ENCODE measurements around the gene FAM20A. TPM values are rescaled to one million over a fixed set of nuclear protein-coding genes. Genes with fewer than 3 reads are reported as not detected.
A peak's percentile ranks its signal among the peaks of the same experiment; 100 is the strongest.
"Not testable (repeated sequence)": the region's sequence is repeated elsewhere in the genome, so short reads cannot be mapped to it uniquely, and the experiment has no call there.

Gene FAM20A
- polyA plus RNA-seq, 4 donors = 4.4 to 30.3 TPM; not detected in 2

- Histone ChIP-seq H3K4me1 (ENCODE audit: control insufficient read depth in 3 of 3, insufficient read depth in 2 of 3, low read depth in 1 of 3, low read length in 2 of 3) (no peaks in the 10 kb centered on the region), H3K36me3 (ENCODE audit: control insufficient read depth in 3 of 3, insufficient read depth in 2 of 3, low read depth in 1 of 3, low read length in 3 of 3) (peaks cover 0 to 2% (median 0%) of the 10 kb centered on the region in 3 donors), H3K27me3 (ENCODE audit: control insufficient read depth in 3 of 3, insufficient read depth in 3 of 3, low read length in 3 of 3) (peaks cover 0 to 11% (median 0%) of the 10 kb centered on the region in 3 donors), H3K27ac (ENCODE audit: low read depth in 1 of 3, low read length in 2 of 3) (no peak overlapping the region), H3K4me3 (ENCODE audit: low read depth in 1 of 3, low read length in 3 of 3) (no peak overlapping the region), H3K9me3 (ENCODE audit: control insufficient read depth in 2 of 2, insufficient read depth in 1 of 2, low read depth in 1 of 2, low read length in 1 of 2) (peaks cover 0 to 7% of the 10 kb centered on the region in 2 donors)
- FAIRE-seq (no peak), DNase-seq (no peak)
- WGBS, 3 donors = 33 to 66% (median 38%) methylated on average over 1 of the region's 1 CpG
These were observed 12.8 kb downstream of the FAM20A start for GRCh38 chr17:68588362-68588761.

- H3K9me3 ChIP-seq (ENCODE audit: control insufficient read depth in 2 of 2, insufficient read depth in 1 of 2, low read depth in 1 of 2, low read length in 1 of 2) = peaks cover 0 to 7% of the 10 kb centered on the region in 2 donors
- no peak for FAIRE-seq
- no peak for DNase-seq
- no peak overlapping the region for H3K4me3 ChIP-seq (ENCODE audit: low read depth in 1 of 3, low read length in 3 of 3)
- peaks cover 0 to 6% (median 0%) of the 10 kb centered on the region in 3 donors for H3K27me3 ChIP-seq (ENCODE audit: control insufficient read depth in 3 of 3, insufficient read depth in 3 of 3, low read length in 3 of 3)
- WGBS, 3 donors = 79 to 88% (median 82%) methylated on average over 2 of the region's 2 CpGs
- H3K36me3 ChIP-seq (ENCODE audit: control insufficient read depth in 3 of 3, insufficient read depth in 2 of 3, low read depth in 1 of 3, low read length in 3 of 3) = peaks cover 0 to 2% (median 0%) of the 10 kb centered on the region in 3 donors
- H3K27ac ChIP-seq (ENCODE audit: low read depth in 1 of 3, low read length in 2 of 3) = no peak overlapping the region
- H3K4me1 ChIP-seq (ENCODE audit: control insufficient read depth in 3 of 3, insufficient read depth in 2 of 3, low read depth in 1 of 3, low read length in 2 of 3) = no peaks in the 10 kb centered on the region
These were observed 13.3 kb downstream of the FAM20A start for GRCh38 chr17:68587847-68588246.

GRCh38 chr17:68587026-68587425 lies 14.1 kb downstream of the FAM20A start:
- H3K4me3 ChIP-seq (ENCODE audit: low read depth in 1 of 3, low read length in 3 of 3) = no peak overlapping the region
- peaks cover 0 to 5% (median 0%) of the 10 kb centered on the region in 3 donors for H3K27me3 ChIP-seq (ENCODE audit: control insufficient read depth in 3 of 3, insufficient read depth in 3 of 3, low read length in 3 of 3)
- 95 to 96% (median 95%) methylated on average over 5 of the region's 5 CpGs for WGBS, 3 donors
- DNase-seq (no peak), FAIRE-seq (no peak)
- peaks cover 0 to 7% of the 10 kb centered on the region in 2 donors for H3K9me3 ChIP-seq (ENCODE audit: control insufficient read depth in 2 of 2, insufficient read depth in 1 of 2, low read depth in 1 of 2, low read length in 1 of 2)
- peaks cover 0 to 2% (median 0%) of the 10 kb centered on the region in 3 donors for H3K36me3 ChIP-seq (ENCODE audit: control insufficient read depth in 3 of 3, insufficient read depth in 2 of 3, low read depth in 1 of 3, low read length in 3 of 3)
- H3K4me1 ChIP-seq (ENCODE audit: control insufficient read depth in 3 of 3, insufficient read depth in 2 of 3, low read depth in 1 of 3, low read length in 2 of 3) = no peaks in the 10 kb centered on the region
- no peak overlapping the region for H3K27ac ChIP-seq (ENCODE audit: low read depth in 1 of 3, low read length in 2 of 3)

DNA sequence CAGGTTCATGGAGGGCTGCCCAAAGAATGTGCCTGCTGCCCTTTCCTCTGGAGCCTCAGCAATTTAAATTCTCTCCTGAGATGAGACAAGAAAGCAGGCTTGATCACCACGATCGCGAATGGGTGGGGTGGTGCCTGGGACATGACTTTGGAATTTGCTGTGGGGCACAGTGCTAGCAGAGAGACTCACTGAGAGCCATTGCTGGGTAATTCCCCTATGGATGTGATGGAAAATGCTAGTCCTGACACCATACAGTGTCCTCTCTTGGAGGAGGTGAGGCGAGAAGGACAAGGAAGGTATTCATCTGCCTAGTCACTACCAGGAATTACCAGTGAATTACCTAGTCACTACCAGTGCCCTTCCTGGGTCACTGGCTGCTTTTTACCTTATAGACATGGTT lies 15.5 kb downstream of the FAM20A start:
- Histone ChIP-seq H3K4me3 (ENCODE audit: low read depth in 1 of 3, low read length in 3 of 3) (no peak overlapping the region), H3K9me3 (ENCODE audit: control insufficient read depth in 2 of 2, insufficient read depth in 1 of 2, low read depth in 1 of 2, low read length in 1 of 2) (peaks cover 0 to 7% of the 10 kb centered on the region in 2 donors), H3K4me1 (ENCODE audit: control insufficient read depth in 3 of 3, insufficient read depth in 2 of 3, low read depth in 1 of 3, low read length in 2 of 3) (no peaks in the 10 kb centered on the region), H3K27me3 (ENCODE audit: control insufficient read depth in 3 of 3, insufficient read depth in 3 of 3, low read length in 3 of 3) (peaks cover 0 to 2% (median 0%) of the 10 kb centered on the region in 3 donors), H3K36me3 (ENCODE audit: control insufficient read depth in 3 of 3, insufficient read depth in 2 of 3, low read depth in 1 of 3, low read length in 3 of 3) (peaks cover 0 to 2% (median 0%) of the 10 kb centered on the region in 3 donors), H3K27ac (ENCODE audit: low read depth in 1 of 3, low read length in 2 of 3) (no peak overlapping the region)
- FAIRE-seq (no peak), DNase-seq (no peak)
- WGBS, 3 donors = 74 to 83% (median 74%) methylated on average over 4 of the region's 4 CpGs

DNA sequence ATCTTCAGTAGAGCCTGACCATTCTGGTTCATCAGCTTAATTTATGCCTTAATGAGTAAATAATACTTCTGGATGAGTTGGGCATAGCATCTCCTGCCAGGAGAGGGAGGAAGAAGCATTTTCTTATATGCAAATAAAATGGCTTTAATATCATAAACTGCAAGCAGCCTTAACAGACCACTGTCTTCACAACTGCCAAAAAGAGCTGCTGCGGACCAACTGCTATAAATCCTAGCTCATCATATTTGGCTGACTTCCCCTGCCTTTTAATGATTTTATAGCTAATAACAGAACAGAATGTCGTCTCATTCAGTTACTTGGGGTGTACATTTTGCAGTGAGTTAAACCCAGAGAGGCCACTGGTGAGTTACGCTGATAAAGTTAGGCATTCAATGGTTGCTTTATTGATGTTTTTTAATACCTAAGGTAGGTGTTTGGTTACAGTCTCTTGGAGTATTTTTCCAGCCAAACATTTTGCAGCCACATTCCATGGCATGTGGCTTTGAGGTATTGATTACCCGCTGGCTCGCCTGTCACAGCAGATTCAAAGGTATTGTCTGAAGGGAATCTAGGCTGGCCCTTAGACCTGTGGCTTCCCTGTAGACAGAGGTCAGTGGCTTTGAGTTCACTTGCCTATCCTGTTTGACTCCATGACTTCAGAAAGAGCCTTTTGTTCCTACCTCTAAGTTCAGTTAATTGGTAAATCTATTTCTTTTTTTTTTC lies 16.4 kb downstream of the FAM20A start:
- Histone ChIP-seq H3K9me3 (ENCODE audit: control insufficient read depth in 2 of 2, insufficient read depth in 1 of 2, low read depth in 1 of 2, low read length in 1 of 2) (peaks cover 0 to 7% of the 10 kb centered on the region in 2 donors), H3K27ac (ENCODE audit: low read depth in 1 of 3, low read length in 2 of 3) (no peak overlapping the region), H3K36me3 (ENCODE audit: control insufficient read depth in 3 of 3, insufficient read depth in 2 of 3, low read depth in 1 of 3, low read length in 3 of 3) (peaks cover 0 to 2% (median 0%) of the 10 kb centered on the region in 3 donors), H3K27me3 (ENCODE audit: control insufficient read depth in 3 of 3, insufficient read depth in 3 of 3, low read length in 3 of 3) (peaks cover 0 to 2% (median 0%) of the 10 kb centered on the region in 3 donors), H3K4me1 (ENCODE audit: control insufficient read depth in 3 of 3, insufficient read depth in 2 of 3, low read depth in 1 of 3, low read length in 2 of 3) (no peaks in the 10 kb centered on the region), H3K4me3 (ENCODE audit: low read depth in 1 of 3, low read length in 3 of 3) (no peak overlapping the region)
- WGBS, 3 donors = 53 to 63% (median 60%) methylated on average over 5 of the region's 5 CpGs
- DNase-seq (no peak), FAIRE-seq (no peak)

DNA sequence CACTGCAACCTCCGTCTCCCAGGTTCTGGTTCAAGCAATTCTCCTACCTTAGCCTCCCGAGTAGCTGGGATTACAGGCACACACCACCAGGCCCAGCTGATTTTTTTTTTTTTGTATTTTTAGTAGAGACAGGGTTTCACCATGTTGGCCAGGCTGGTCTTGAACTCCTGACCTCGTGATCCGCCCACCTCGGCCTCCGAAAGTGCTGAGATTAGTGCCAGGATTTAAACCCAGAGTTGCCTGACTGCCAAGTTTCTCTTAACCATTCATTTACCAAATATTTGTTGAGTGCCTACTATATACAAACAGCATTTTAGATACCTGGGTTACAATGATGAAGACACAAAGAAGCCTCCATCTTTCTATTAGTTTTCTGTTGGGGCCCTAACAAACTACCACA lies 18.3 kb downstream of the FAM20A start:
- H3K4me1 ChIP-seq (ENCODE audit: control insufficient read depth in 3 of 3, insufficient read depth in 2 of 3, low read depth in 1 of 3, low read length in 2 of 3); H3K4me3 ChIP-seq (ENCODE audit: low read depth in 1 of 3, low read length in 3 of 3); H3K9me3 ChIP-seq (ENCODE audit: control insufficient read depth in 2 of 2, insufficient read depth in 1 of 2, low read depth in 1 of 2, low read length in 1 of 2); FAIRE-seq; DNase-seq; H3K27me3 ChIP-seq (ENCODE audit: control insufficient read depth in 3 of 3, insufficient read depth in 3 of 3, low read length in 3 of 3); H3K27ac ChIP-seq (ENCODE audit: low read depth in 1 of 3, low read length in 2 of 3); H3K36me3 ChIP-seq (ENCODE audit: control insufficient read depth in 3 of 3, insufficient read depth in 2 of 3, low read depth in 1 of 3, low read length in 3 of 3): not testable (repeated sequence)
- 50 to 64% (median 58%) methylated on average over 6 of the region's 6 CpGs for WGBS, 3 donors

DNA sequence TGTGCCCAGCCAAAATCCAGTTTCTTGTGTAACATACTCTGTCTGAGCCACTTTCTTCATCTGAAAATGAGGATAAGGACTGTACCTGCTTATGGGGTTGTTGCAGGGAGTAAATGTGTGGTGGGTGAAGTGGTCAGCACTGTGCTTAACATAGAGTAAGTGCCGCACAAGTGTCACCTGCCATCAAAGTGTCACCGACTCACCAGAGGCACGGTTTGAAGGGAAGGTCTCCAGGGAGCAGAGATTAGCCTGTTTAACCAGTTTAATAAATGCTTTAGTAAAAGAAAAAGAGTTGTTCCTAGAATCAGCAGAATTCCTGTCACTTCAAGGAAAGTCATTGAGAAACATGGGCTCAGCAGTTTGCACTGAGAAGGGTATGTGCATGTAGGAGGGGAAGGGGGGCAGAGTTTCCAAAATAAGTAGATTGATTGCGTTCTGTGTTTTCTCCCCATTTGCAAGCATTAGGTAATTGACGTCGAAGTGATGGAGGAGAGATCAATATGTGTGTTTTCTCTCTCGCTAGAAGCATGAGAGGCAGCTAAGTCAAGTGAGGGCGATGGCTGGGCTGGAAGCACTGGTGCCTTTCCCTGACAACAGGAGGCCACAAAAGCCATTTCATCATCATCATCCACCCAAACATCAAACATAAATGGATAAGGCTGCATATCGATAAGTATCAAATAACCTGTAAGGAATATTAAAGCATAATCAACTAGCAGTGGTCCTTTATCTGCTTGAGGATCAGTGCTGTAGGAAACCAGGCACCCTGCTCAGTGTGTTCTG lies 19.1 kb downstream of the FAM20A start:
- no peak for FAIRE-seq
- Histone ChIP-seq H3K4me3 (ENCODE audit: low read depth in 1 of 3, low read length in 3 of 3) (no peak overlapping the region), H3K27ac (ENCODE audit: low read depth in 1 of 3, low read length in 2 of 3) (no peak overlapping the region)

DNA sequence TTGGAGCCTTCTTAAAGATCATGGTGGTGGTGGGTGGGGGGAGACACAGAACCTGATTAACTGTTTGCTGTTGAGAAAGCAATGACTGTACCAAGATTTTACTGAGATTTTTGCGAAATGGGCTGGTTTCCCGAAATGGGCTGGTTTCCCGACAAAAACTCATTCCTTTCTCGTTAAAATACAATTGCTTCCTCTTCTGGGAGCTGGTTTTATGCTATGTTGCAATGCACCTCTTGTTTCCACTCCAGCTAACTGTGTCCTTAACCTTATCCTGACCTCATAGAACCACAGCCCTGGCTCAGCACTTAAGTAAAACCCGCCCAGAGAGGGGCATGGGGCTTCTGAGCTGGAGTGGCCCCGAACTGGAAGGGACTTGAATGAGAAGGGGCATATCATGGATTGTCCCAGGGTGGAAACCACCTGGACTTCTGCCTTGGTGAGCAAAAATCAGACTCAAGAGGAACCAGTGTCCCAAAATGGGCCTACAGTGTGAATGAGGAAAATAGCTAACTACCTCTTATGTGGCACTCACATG lies 20.9 kb downstream of the FAM20A start:
- Histone ChIP-seq H3K36me3 (ENCODE audit: control insufficient read depth in 3 of 3, insufficient read depth in 2 of 3, low read depth in 1 of 3, low read length in 3 of 3) (no peaks in the 10 kb centered on the region), H3K4me3 (ENCODE audit: low read depth in 1 of 3, low read length in 3 of 3) (no peak overlapping the region), H3K4me1 (ENCODE audit: control insufficient read depth in 3 of 3, insufficient read depth in 2 of 3, low read depth in 1 of 3, low read length in 2 of 3) (no peaks in the 10 kb centered on the region), H3K27ac (ENCODE audit: low read depth in 1 of 3, low read length in 2 of 3) (peak overlapping the region in 1 of 3 donors; percentile 32), H3K9me3 (ENCODE audit: control insufficient read depth in 2 of 2, insufficient read depth in 1 of 2, low read depth in 1 of 2, low read length in 1 of 2) (no peaks in the 10 kb centered on the region), H3K27me3 (ENCODE audit: control insufficient read depth in 3 of 3, insufficient read depth in 3 of 3, low read length in 3 of 3) (no peaks in the 10 kb centered on the region)
- FAIRE-seq = no peak
- 68 to 81% (median 80%) methylated on average over 6 of the region's 6 CpGs for WGBS, 3 donors
- DNase-seq = no peak

More for the DNA sequence above, 19.1 kb downstream of the FAM20A start:
- H3K9me3 ChIP-seq (ENCODE audit: control insufficient read depth in 2 of 2, insufficient read depth in 1 of 2, low read depth in 1 of 2, low read length in 1 of 2) = no peaks in the 10 kb centered on the region
- H3K36me3 ChIP-seq (ENCODE audit: control insufficient read depth in 3 of 3, insufficient read depth in 2 of 3, low read depth in 1 of 3, low read length in 3 of 3) = peaks cover 0 to under 1% (median 0%) of the 10 kb centered on the region in 3 donors
- WGBS, 3 donors = 49 to 74% (median 64%) methylated on average over 9 of the region's 9 CpGs
- peaks cover 0 to 2% (median 0%) of the 10 kb centered on the region in 3 donors for H3K27me3 ChIP-seq (ENCODE audit: control insufficient read depth in 3 of 3, insufficient read depth in 3 of 3, low read length in 3 of 3)
- no peak for DNase-seq
- H3K4me1 ChIP-seq (ENCODE audit: control insufficient read depth in 3 of 3, insufficient read depth in 2 of 3, low read depth in 1 of 3, low read length in 2 of 3) = no peaks in the 10 kb centered on the region

Measured in small intestine (tissue), 7 donors.